Keratinocyte (primary cell): Measurements from ENCODE around the gene IMPDH1. TPM values are rescaled to one million over a fixed set of nuclear protein-coding genes. Genes with fewer than 3 reads are reported as not detected.

Experiments
- DNase-seq: peaks from one replicate; pipeline ENCODE4 v3.0.0-alpha.2; 2011; ENCODE audit warnings: low read depth, missing footprints, low spot score
- FAIRE-seq: peaks from 2 replicates; lab custom pipeline; 2011; peaks lifted over from hg19 to GRCh38; lab: Jason Lieb, UNC
- H2AFZ ChIP-seq: 2 replicates; pipeline ENCODE4 v1.6.0; 2012; ENCODE audit warnings: low read length, control low read depth, inconsistent platforms; ENCODE audit not compliant: control insufficient read depth
- H3K27ac ChIP-seq: 2 replicates; pipeline ENCODE4 v1.5.1; 2011; ENCODE audit warnings: low read length; ENCODE audit not compliant: control insufficient read depth, insufficient read depth
- H3K27me3 ChIP-seq: 3 replicates; pipeline ENCODE4 v1.6.0; 2011; ENCODE audit warnings: low read length; ENCODE audit not compliant: control insufficient read depth, insufficient read depth; ENCODE audit errors: extremely low read depth
- H3K36me3 ChIP-seq, 2 experiments: 2 replicates in 1 of 2; 3 replicates in 1 of 2; pipeline ENCODE4 v1.5.1; 2011; ENCODE audit warnings: low read length in 2 of 2, mild to moderate bottlenecking in 1 of 2; ENCODE audit not compliant: control insufficient read depth in 2 of 2, insufficient read depth in 2 of 2; ENCODE audit errors: extremely low read depth in 1 of 2
- H3K4me1 ChIP-seq: 3 replicates; pipeline ENCODE4 v1.5.1; 2011; ENCODE audit warnings: low read length; ENCODE audit not compliant: control insufficient read depth, insufficient read depth; ENCODE audit errors: extremely low read depth
- H3K4me2 ChIP-seq: 3 replicates; pipeline ENCODE4 v1.6.0; 2011; ENCODE audit warnings: low read depth, low read length; ENCODE audit not compliant: control insufficient read depth, insufficient read depth; ENCODE audit errors: extremely low read depth
- H3K4me3 ChIP-seq, 3 experiments: fragments of 200-600 bp in 1 of 3; sonication (generic) in 1 of 3; 2 replicates in 2 of 3; 3 replicates in 1 of 3; pipeline ENCODE4 v1.5.1; 2011 to 2016; ENCODE audit warnings: low read length in 3 of 3, mild to moderate bottlenecking in 3 of 3, control low read depth in 2 of 3, inconsistent platforms in 1 of 3, low read depth in 1 of 3, mixed read lengths in 1 of 3, mixed run types in 1 of 3, moderate library complexity in 1 of 3; ENCODE audit not compliant: control insufficient read depth in 2 of 3, insufficient read depth in 2 of 3; ENCODE audit errors: extremely low read depth in 1 of 3
- H3K79me2 ChIP-seq: 2 replicates; pipeline ENCODE4 v1.6.0; 2012; ENCODE audit warnings: low read length; ENCODE audit not compliant: control insufficient read depth, insufficient read depth
- H3K9ac ChIP-seq: 3 replicates; pipeline ENCODE4 v1.6.0; 2011; ENCODE audit warnings: low read length; ENCODE audit not compliant: control insufficient read depth, insufficient read depth; ENCODE audit errors: extremely low read depth
- H3K9me1 ChIP-seq: 3 replicates; pipeline ENCODE4 v1.6.0; 2011; ENCODE audit warnings: low read length; ENCODE audit not compliant: control insufficient read depth, insufficient read depth; ENCODE audit errors: extremely low read depth
- H3K9me3 ChIP-seq: 2 replicates; pipeline ENCODE4 v1.5.1; 2012; ENCODE audit warnings: low read depth, low read length; ENCODE audit not compliant: control insufficient read depth
- H4K20me1 ChIP-seq: 3 replicates; pipeline ENCODE4 v1.6.0; 2011; ENCODE audit warnings: low read length; ENCODE audit not compliant: control insufficient read depth, insufficient read depth; ENCODE audit errors: extremely low read depth
- CTCF ChIP-seq, 3 experiments: IDR thresholded peaks in 1 of 3; conservative IDR thresholded peaks in 1 of 3; optimal IDR thresholded peaks in 1 of 3; 2 replicates in 2 of 3; 3 replicates in 1 of 3; pipeline versions ENCODE3 to v1.5.1; 2011; ENCODE audit warnings: low read length in 3 of 3, mild to moderate bottlenecking in 3 of 3, moderate library complexity in 2 of 3, control low read depth in 1 of 3, inconsistent platforms in 1 of 3; ENCODE audit not compliant: insufficient read depth in 2 of 3; ENCODE audit errors: extremely low read depth in 1 of 3
- EZH2 ChIP-seq: IDR thresholded peaks from one replicate; pipeline ENCODE4 v1.6.1; 2012; ENCODE audit warnings: inconsistent platforms, mild to moderate bottlenecking, low read length, moderate library complexity
- dilution Hi-C: fragments of 300-500 bp; cut with MboI; formaldehyde crosslinking; loops from one replicate; pipeline ENCODE4 v1.7.0; 2020; ENCODE audit warnings: low sequenced_read_pairs; ENCODE audit not compliant: extremely low pct_ligation_motif_present
- polyA plus RNA-seq, 5 experiments: library from polyadenylated mRNA; depleted of rRNA in 3 of 5; stranded (reverse) in 3 of 5; stranded (forward) in 1 of 5; unstranded in 1 of 5; fragments of >200 nt; gene quantifications; 1 replicate in 1 of 5; 2 replicates in 3 of 5; 3 replicates in 1 of 5; pipeline versions ENCODE4 v1.2.1 to v1.2.3, GENCODE V29; 2011 to 2012; ENCODE audit warnings: missing spikeins in 2 of 5, low read depth in 1 of 5, low replicate concordance in 1 of 5

IMPDH1 gene
- polyA plus RNA-seq, 1 donor (not counting 4 experiments of a cell fraction or from before 2014, with no cell fraction given) = 56.2 TPM

GRCh38 chr7:128370491-128370890 is 39.3 kb downstream of the IMPDH1 start:
- Histone ChIP-seq H3K9ac (no peak overlapping the region), H3K36me3 (no peaks in the 10 kb centered on the region), H3K4me3 (no peak overlapping the region), H3K4me1 (peaks cover 14% of the 10 kb centered on the region), H2AFZ (no peak overlapping the region), H3K9me3 (no peaks in the 10 kb centered on the region), H3K79me2 (no peaks in the 10 kb centered on the region), H4K20me1 (no peaks in the 10 kb centered on the region), H3K27ac (no peak overlapping the region), H3K9me1 (no peaks in the 10 kb centered on the region), H3K4me2 (no peak overlapping the region), H3K27me3 (no peaks in the 10 kb centered on the region)
- dilution Hi-C loops = no loop called here
- DNase-seq (no peak), FAIRE-seq (no peak)
- TF ChIP-seq EZH2 (no peak), CTCF (optimal IDR thresholded peaks at IDR 0.05 in 1 of 3, IDR thresholded peaks at IDR 0.05 in 1 of 3, conservative IDR thresholded peaks at IDR 0.05 in 1 of 3; ENCODE audit: extremely low read depth in 1 of 3, insufficient read depth in 2 of 3, low read length in 3 of 3) (no peak)

- dilution Hi-C loops = no loop called here
- Histone ChIP-seq H3K27ac (no peak overlapping the region), H3K9me3 (no peaks in the 10 kb centered on the region), H3K36me3 (no peaks in the 10 kb centered on the region), H3K27me3 (no peaks in the 10 kb centered on the region), H4K20me1 (no peaks in the 10 kb centered on the region), H2AFZ (no peak overlapping the region), H3K4me2 (peak overlapping the region; percentile 70), H3K9ac (no peak overlapping the region), H3K4me1 (peaks cover 25% of the 10 kb centered on the region), H3K4me3 (no peak overlapping the region), H3K9me1 (no peaks in the 10 kb centered on the region), H3K79me2 (no peaks in the 10 kb centered on the region)
- TF ChIP-seq EZH2 (no peak), CTCF (optimal IDR thresholded peaks at IDR 0.05 in 1 of 3, IDR thresholded peaks at IDR 0.05 in 1 of 3, conservative IDR thresholded peaks at IDR 0.05 in 1 of 3; ENCODE audit: extremely low read depth in 1 of 3, insufficient read depth in 2 of 3, low read length in 3 of 3) (no peak)
- DNase-seq (no peak), FAIRE-seq (no peak)
Observed at GRCh38 chr7:128366986-128367385, 42.8 kb downstream of the IMPDH1 start.
